ENCODE measurements around the gene OSGEP. TPM values are rescaled to one million over a fixed set of nuclear protein-coding genes. Genes with fewer than 3 reads are reported as not detected.

OSGEP gene
- total RNA-seq, 6 experiments from 2014 or later, result 11.2 to 43.8 (median 14.4) TPM

- WGBS (ENCODE audit: insufficient coverage, low coverage, low lambda C conversion rate, missing lambda C conversion rate), result 55% methylated on average over 5 of the region's 5 CpGs
These were observed 22.2 kb upstream of the OSGEP start for GRCh38 chr14:20476776-20477175.

GRCh38 chr14:20472536-20473169 is 18.0 kb upstream of the OSGEP start:
- Histone ChIP-seq H3K9me3 (no peaks in the 10 kb centered on the region), H3K27ac (peak overlapping the region; percentile 5 to 84 (median 66)), H3K4me1 (peaks cover 0 to 48% (median 9%) of the 10 kb centered on the region in 4 donors), H3K36me3 (peaks cover 0 to 36% (median 15%) of the 10 kb centered on the region in 4 donors), H3K27me3 (no peaks in the 10 kb centered on the region), H3K4me3 (peak overlapping the region in 2 of 3 donors; percentile 1 to 8)
- ATAC-seq (peak; percentile 35 to 61 (median 48)), DNase-seq (peak in 2 of 3 donors; percentile 67)
- 25% methylated on average over 2 of the region's 2 CpGs for WGBS (ENCODE audit: insufficient coverage, low coverage, low lambda C conversion rate, missing lambda C conversion rate)
- intact Hi-C loops (cut with DNase I), result no loop called here
- no peak for TF ChIP-seq POLR2A (IDR thresholded peaks at IDR 0.05)
- TF ChIP-seq CTCF (IDR thresholded peaks at IDR 0.05), result no peak

More at GRCh38 chr14:20476776-20477175, 22.2 kb upstream of the OSGEP start:
- Histone ChIP-seq H3K27ac (peak overlapping the region in 1 of 3 donors; percentile 20), H3K36me3 (peaks cover 0 to 36% (median 15%) of the 10 kb centered on the region in 4 donors), H3K9me3 (no peaks in the 10 kb centered on the region), H3K4me1 (peaks cover 0 to 35% (median 9%) of the 10 kb centered on the region in 4 donors), H3K27me3 (no peaks in the 10 kb centered on the region), H3K4me3 (no peak overlapping the region)
- DNase-seq, result no peak
- intact Hi-C loops (cut with DNase I), result no loop called here
- ATAC-seq, result no peak
- TF ChIP-seq POLR2A (IDR thresholded peaks at IDR 0.05) (no peak), CTCF (IDR thresholded peaks at IDR 0.05) (no peak)

- no peak for DNase-seq
- no peaks in the 10 kb centered on the region for H3K27me3 ChIP-seq
- peak overlapping the region; percentile 76 to 93 (median 90) for H3K4me3 ChIP-seq
- no peak for TF ChIP-seq CTCF (IDR thresholded peaks at IDR 0.05)
- no peak for TF ChIP-seq POLR2A (IDR thresholded peaks at IDR 0.05)
- no peaks in the 10 kb centered on the region for H3K9me3 ChIP-seq
- peaks cover 0 to 20% (median 10%) of the 10 kb centered on the region in 4 donors for H3K36me3 ChIP-seq
- H3K4me1 ChIP-seq, result peaks cover 0 to 37% (median 8%) of the 10 kb centered on the region in 4 donors
- 0% methylated on average over 2 of the region's 2 CpGs for WGBS (ENCODE audit: insufficient coverage, low coverage, low lambda C conversion rate, missing lambda C conversion rate)
- peak overlapping the region in 2 of 3 donors; percentile 82 to 90 for H3K27ac ChIP-seq
- intact Hi-C loops (cut with DNase I), result no loop called here
- ATAC-seq, result no peak
These were observed 15.9 kb upstream of the OSGEP start for GRCh38 chr14:20470603-20470901.

- peaks cover 0 to 15% (median 7%) of the 10 kb centered on the region in 4 donors for H3K36me3 ChIP-seq
- peak; percentile 39 to 64 (median 50) for ATAC-seq
These were observed 15.4 kb upstream of the OSGEP start for GRCh38 chr14:20469890-20470602.

More at GRCh38 chr14:20469890-20470602, 15.4 kb upstream of the OSGEP start:
- WGBS (ENCODE audit: insufficient coverage, low coverage, low lambda C conversion rate, missing lambda C conversion rate), result 0% methylated on average over 11 of the region's 12 CpGs
- Histone ChIP-seq H3K27ac (peak overlapping the region; percentile 78 to 90 (median 82)), H3K27me3 (no peaks in the 10 kb centered on the region), H3K4me1 (peaks cover 0 to 37% (median 8%) of the 10 kb centered on the region in 4 donors), H3K9me3 (no peaks in the 10 kb centered on the region), H3K4me3 (peak overlapping the region; percentile 76 to 93 (median 90))
- intact Hi-C loops (cut with DNase I), result no loop called here
- TF ChIP-seq CTCF (IDR thresholded peaks at IDR 0.05), result no peak
- TF ChIP-seq POLR2A (IDR thresholded peaks at IDR 0.05), result no peak
- DNase-seq, result peak; percentile 35 to 70 (median 59)
